Adrenal gland (tissue), 5 donors: ENCODE measurements around the gene RSAD2.

ENCODE experiments used
- POLR2A ChIP-seq, 2 donors: fragments of 450-650 bp; IDR thresholded peaks; one replicate each; pipeline ENCODE4 v1.6.1; 2017; ENCODE audit warnings: antibody characterized with exemption in 2 of 2, mild to moderate bottlenecking in 2 of 2, moderate library complexity in 1 of 2
- TF ChIP-seq, protein P1 (sequence below), 6 experiments: fragments of 450-650 bp in 4 of 6; fragments of 200-600 bp in 2 of 6; sonication (generic) in 1 of 6; IDR thresholded peaks; 1 replicate in 5 of 6; 2 replicates in 1 of 6; pipeline versions ENCODE4 v1.5.1 to v1.8.0; 2016 to 2021; ENCODE audit warnings: antibody characterized with exemption in 6 of 6, mild to moderate bottlenecking in 2 of 6, moderate library complexity in 1 of 6
- donor health status: DM: no; HTN: no; CAD: no.

GRCh38 chr2:6854416-6854815, 23.2 kb upstream of the RSAD2 start:
- TF ChIP-seq, protein P1, sequence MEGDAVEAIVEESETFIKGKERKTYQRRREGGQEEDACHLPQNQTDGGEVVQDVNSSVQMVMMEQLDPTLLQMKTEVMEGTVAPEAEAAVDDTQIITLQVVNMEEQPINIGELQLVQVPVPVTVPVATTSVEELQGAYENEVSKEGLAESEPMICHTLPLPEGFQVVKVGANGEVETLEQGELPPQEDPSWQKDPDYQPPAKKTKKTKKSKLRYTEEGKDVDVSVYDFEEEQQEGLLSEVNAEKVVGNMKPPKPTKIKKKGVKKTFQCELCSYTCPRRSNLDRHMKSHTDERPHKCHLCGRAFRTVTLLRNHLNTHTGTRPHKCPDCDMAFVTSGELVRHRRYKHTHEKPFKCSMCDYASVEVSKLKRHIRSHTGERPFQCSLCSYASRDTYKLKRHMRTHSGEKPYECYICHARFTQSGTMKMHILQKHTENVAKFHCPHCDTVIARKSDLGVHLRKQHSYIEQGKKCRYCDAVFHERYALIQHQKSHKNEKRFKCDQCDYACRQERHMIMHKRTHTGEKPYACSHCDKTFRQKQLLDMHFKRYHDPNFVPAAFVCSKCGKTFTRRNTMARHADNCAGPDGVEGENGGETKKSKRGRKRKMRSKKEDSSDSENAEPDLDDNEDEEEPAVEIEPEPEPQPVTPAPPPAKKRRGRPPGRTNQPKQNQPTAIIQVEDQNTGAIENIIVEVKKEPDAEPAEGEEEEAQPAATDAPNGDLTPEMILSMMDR (IDR thresholded peaks at IDR 0.05), result no peak
- no peak for TF ChIP-seq POLR2A (IDR thresholded peaks at IDR 0.05)
